ENCODE results near the gene TEX19.
"Not testable (repeated sequence)": the region's sequence is repeated elsewhere in the genome, so short reads cannot be mapped to it uniquely, and the experiment has no call there.

TEX19 gene

DNA sequence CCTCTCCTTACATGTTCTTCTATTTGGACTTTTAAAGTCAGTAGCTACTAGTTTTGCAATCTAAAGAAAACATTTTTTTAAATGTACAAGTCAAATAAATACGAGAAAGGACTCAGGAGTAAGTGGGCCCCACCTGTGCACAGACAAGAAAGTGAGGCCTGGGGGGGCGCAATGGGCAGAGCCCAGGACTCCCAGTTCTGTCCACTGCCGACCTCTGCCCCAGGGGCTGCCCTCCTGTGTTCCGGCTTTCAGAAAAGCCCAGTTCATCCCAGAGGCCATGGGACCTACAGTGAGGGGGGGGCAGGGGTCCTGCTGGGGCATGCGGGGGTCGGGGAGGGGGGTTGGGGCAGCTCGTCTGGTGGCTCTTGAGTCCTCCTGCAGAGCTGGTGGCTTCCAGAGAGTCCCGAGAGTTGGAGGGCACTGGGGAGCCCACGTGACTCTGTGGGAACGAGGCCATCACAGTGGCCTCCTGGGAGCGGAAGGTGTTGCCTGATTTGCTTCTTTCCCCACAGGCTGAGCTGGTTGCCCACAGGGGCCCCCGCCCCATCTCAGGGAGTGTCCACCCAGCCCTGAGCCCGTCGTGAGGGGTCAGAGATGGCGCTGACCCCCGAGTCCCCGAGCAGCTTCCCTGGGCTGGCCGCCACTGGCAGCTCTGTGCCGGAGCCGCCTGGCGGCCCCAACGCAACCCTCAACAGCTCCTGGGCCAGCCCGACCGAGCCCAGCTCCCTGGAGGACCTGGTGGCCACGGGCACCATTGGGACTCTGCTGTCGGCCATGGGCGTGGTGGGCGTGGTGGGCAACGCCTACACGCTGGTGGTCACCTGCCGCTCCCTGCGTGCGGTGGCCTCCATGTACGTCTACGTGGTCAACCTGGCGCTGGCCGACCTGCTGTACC, 14.9 kb downstream of the TEX19 start:
- no peak for DNase-seq (ENCODE audit: low read depth)
- no peak overlapping the region for H3K4me3 ChIP-seq (ENCODE audit: control insufficient read depth, low read depth, low read length)
- TF ChIP-seq, protein P1, sequence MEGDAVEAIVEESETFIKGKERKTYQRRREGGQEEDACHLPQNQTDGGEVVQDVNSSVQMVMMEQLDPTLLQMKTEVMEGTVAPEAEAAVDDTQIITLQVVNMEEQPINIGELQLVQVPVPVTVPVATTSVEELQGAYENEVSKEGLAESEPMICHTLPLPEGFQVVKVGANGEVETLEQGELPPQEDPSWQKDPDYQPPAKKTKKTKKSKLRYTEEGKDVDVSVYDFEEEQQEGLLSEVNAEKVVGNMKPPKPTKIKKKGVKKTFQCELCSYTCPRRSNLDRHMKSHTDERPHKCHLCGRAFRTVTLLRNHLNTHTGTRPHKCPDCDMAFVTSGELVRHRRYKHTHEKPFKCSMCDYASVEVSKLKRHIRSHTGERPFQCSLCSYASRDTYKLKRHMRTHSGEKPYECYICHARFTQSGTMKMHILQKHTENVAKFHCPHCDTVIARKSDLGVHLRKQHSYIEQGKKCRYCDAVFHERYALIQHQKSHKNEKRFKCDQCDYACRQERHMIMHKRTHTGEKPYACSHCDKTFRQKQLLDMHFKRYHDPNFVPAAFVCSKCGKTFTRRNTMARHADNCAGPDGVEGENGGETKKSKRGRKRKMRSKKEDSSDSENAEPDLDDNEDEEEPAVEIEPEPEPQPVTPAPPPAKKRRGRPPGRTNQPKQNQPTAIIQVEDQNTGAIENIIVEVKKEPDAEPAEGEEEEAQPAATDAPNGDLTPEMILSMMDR (IDR thresholded peaks at IDR 0.05; ENCODE audit: control insufficient read depth, insufficient read depth, low read depth, low read length, missing control alignments) = no peak

DNA sequence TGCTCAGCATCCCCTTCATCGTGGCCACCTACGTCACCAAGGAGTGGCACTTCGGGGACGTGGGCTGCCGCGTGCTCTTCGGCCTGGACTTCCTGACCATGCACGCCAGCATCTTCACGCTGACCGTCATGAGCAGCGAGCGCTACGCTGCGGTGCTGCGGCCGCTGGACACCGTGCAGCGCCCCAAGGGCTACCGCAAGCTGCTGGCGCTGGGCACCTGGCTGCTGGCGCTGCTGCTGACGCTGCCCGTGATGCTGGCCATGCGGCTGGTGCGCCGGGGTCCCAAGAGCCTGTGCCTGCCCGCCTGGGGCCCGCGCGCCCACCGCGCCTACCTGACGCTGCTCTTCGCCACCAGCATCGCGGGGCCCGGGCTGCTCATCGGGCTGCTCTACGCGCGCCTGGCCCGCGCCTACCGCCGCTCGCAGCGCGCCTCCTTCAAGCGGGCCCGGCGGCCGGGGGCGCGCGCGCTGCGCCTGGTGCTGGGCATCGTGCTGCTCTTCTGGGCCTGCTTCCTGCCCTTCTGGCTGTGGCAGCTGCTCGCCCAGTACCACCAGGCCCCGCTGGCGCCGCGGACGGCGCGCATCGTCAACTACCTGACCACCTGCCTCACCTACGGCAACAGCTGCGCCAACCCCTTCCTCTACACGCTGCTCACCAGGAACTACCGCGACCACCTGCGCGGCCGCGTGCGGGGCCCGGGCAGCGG, 15.7 kb downstream of the TEX19 start:
- no peak overlapping the region for H3K4me3 ChIP-seq (ENCODE audit: control insufficient read depth, low read depth, low read length)
- TF ChIP-seq, protein P1 (IDR thresholded peaks at IDR 0.05; ENCODE audit: control insufficient read depth, insufficient read depth, low read depth, low read length, missing control alignments) = no peak
- DNase-seq (ENCODE audit: low read depth) = no peak

DNA sequence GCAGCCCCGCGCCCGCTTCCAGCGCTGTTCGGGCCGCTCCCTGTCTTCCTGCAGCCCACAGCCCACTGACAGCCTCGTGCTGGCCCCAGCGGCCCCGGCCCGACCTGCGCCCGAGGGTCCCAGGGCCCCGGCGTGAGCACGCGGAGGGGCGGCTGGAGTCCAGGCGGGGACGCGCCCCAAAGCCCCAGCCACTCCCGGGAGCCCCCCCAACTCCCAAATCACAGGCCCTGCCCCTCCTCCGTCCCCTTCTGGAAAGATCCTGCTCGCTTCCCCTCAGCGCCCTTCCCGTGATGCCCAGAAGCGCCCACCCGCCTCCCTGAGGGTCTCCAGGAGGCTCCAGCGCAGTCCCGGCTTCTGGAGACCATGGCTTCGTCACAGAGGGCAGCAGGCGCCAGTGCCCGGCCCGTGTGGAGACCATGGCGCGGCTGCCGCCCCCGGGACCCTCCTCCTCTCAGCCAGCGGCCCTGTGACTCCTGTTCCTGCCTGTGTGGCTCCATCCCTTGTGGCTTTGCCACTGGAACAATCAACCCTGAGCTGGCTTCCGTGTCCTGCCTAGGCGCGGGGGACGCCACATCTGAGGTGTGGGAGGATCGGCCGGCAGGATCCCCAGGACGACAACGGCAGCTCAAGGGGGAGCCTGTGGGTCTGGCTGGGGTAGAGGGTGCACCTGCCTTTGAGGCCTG, 16.5 kb downstream of the TEX19 start:
- H3K4me3 ChIP-seq (ENCODE audit: control insufficient read depth, low read depth, low read length) = no peak overlapping the region
- TF ChIP-seq, protein P1 (IDR thresholded peaks at IDR 0.05; ENCODE audit: control insufficient read depth, insufficient read depth, low read depth, low read length, missing control alignments) = no peak
- no peak for DNase-seq (ENCODE audit: low read depth)

DNA sequence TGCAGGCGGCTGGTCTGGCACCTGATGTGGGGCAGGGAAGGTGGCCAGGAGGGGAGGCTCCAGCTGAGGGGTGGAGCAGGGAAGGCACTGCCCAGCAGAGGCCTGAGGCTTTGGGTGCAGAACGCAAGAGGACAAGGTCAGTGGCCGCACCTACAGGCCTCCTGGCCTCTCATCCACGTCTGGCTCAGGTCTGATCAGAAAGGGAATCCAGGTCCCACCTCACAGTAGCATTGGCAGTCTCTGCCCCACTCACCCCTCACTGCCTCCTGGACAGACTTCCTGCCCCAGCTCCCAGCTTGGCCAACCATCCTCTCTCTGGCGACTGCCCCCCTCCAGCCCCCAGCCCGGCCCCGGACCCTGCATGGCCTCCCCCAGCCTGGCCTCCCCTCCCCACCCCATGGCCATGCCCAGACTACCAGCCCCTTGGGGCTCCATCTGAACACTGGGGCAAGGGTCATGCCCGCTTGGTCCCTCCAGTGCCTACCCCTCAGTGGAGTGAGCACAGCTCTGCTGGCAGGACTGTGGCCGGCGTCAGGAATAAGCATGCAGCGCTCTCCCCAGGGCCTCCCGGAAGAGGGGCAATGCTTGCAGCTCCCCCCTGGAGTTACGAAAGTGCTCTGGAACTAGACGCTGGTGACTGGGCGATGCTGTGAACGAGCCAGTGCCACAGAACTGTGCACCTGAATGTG, 17.1 kb downstream of the TEX19 start:
- no peak overlapping the region for H3K4me3 ChIP-seq (ENCODE audit: control insufficient read depth, low read depth, low read length)
- TF ChIP-seq, protein P1 (IDR thresholded peaks at IDR 0.05; ENCODE audit: control insufficient read depth, insufficient read depth, low read depth, low read length, missing control alignments) = no peak
- no peak for DNase-seq (ENCODE audit: low read depth)

DNA sequence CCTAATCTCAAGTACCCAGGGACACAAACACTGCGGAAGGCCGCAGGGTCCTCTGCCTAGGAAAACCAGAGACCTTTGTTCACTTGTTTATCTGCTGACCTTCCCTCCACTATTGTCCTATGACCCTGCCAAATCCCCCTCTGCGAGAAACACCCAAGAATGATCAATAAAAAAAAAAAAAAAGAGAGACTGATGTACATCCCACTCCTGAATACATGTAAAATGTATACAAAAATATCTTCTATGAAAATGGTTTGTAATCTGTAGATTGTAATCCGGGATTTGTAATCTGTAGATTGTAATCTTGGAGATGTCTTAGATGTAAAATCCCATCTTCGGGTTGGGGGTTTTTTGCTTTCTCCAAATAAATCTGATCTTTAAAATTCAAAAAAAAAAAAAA, 18.2 kb downstream of the TEX19 start:
- not testable (repeated sequence) for DNase-seq (ENCODE audit: low read depth); H3K4me3 ChIP-seq (ENCODE audit: control insufficient read depth, low read depth, low read length)

DNA sequence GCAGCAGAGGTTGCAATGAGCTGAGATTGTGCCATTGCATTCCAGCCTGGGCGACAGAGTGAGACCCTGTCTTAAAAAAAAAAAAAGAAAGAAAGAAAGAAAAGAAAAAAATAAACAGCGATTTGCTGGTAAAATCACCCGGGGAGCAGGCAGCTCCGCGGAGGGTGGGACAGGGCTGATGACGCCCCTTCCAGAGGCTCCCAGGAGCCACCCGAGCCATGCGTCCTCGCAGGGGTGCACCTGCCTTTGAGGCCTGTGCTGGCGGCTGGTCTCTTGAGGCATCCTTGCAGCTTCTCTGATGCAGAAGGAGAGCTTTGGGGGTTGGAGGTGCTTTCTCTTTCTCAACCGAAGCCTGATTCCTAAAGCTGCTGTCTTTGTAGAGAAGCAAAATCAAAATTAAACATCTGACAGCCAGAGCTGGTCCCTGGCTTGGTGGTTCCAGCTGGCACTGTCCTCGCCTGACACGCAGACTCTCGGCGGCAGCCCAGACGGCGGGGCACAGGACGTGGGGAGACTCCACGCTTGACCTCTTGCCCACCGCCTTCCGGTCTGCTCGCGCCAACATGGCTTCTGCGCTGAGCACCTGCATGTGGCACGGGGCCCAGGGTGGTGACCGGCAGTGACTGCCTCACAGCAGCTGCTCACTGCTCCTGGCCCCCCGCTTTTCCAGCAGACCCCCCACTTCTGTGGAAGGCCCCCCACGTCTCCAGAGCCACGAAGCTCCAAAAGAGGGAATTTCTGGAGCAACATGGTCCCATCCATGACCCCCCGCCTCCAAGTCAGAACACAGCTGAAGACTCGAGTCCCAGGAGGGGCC, 19.1 kb downstream of the TEX19 start:
- no peak overlapping the region for H3K4me3 ChIP-seq (ENCODE audit: control insufficient read depth, low read depth, low read length)
- DNase-seq (ENCODE audit: low read depth) = no peak
- TF ChIP-seq, protein P1 (IDR thresholded peaks at IDR 0.05; ENCODE audit: control insufficient read depth, insufficient read depth, low read depth, low read length, missing control alignments) = no peak
